SJCRH30 (cell line): Measurements from ENCODE around the gene CDC14B. TPM values are rescaled to one million over a fixed set of nuclear protein-coding genes. Genes with fewer than 3 reads are reported as not detected.
"Not testable (repeated sequence)": the region's sequence is repeated elsewhere in the genome, so short reads cannot be mapped to it uniquely, and the experiment has no call there.

Experiments
- DNase-seq, 2 experiments: peaks; one replicate each; pipeline ENCODE4 v3.0.0-alpha.2; 2015 to 2020
- H3K27ac ChIP-seq: fragments of 250-450 bp; sonication (Bioruptor Pico); 2 replicates; pipeline ENCODE4 v1.5.1; 2020; ENCODE audit warnings: mild to moderate bottlenecking, moderate library complexity
- H3K27me3 ChIP-seq: fragments of 250-450 bp; sonication (Bioruptor Pico); 2 replicates; pipeline ENCODE4 v1.5.1; 2020; ENCODE audit warnings: mild to moderate bottlenecking, moderate library complexity
- H3K36me3 ChIP-seq: fragments of 250-450 bp; sonication (Bioruptor Pico); 2 replicates; pipeline ENCODE4 v1.5.1; 2020; ENCODE audit warnings: mild to moderate bottlenecking, moderate library complexity
- H3K4me1 ChIP-seq: fragments of 250-450 bp; sonication (Bioruptor Pico); 2 replicates; pipeline ENCODE4 v1.5.1; 2020; ENCODE audit warnings: mild to moderate bottlenecking, moderate library complexity
- H3K4me3 ChIP-seq: fragments of 250-450 bp; sonication (Bioruptor Pico); 2 replicates; pipeline ENCODE4 v1.5.1; 2020; ENCODE audit warnings: mild to moderate bottlenecking, moderate library complexity
- H3K9me3 ChIP-seq: fragments of 250-450 bp; sonication (Bioruptor Pico); replicated peaks from 2 replicates; pipeline ENCODE4 v1.5.1; 2020; ENCODE audit warnings: mild to moderate bottlenecking, moderate library complexity
- total RNA-seq: library from RNA; depleted of rRNA; stranded (reverse); fragments of >200 nt; shearing (Covaris generic); gene quantifications from 2 replicates; pipeline ENCODE4 v1.2.3, GENCODE V29; 2014

CDC14B gene
- total RNA-seq, 1 experiment from 2014 or later, result 37.1 TPM

GRCh38 chr9:96585426-96585825 is 34.2 kb downstream of the CDC14B start:
- H3K4me1 ChIP-seq, result peaks cover 3% of the 10 kb centered on the region; the same call in 1 of the 2 replicates
- H3K27me3 ChIP-seq, result no peaks in the 10 kb centered on the region
- no peak for DNase-seq
- no peak overlapping the region for H3K4me3 ChIP-seq
- no peaks in the 10 kb centered on the region for H3K9me3 ChIP-seq
- no peak overlapping the region for H3K27ac ChIP-seq
- H3K36me3 ChIP-seq, result no peaks in the 10 kb centered on the region

GRCh38 chr9:96582199-96582598 is 37.4 kb downstream of the CDC14B start:
- H3K9me3 ChIP-seq, H3K4me1 ChIP-seq, H3K4me3 ChIP-seq, H3K36me3 ChIP-seq, H3K27me3 ChIP-seq, DNase-seq, H3K27ac ChIP-seq: not testable (repeated sequence)

GRCh38 chr9:96581786-96582185 is 37.9 kb downstream of the CDC14B start:
- no peak for DNase-seq
- H3K4me1 ChIP-seq, result peaks cover 3% of the 10 kb centered on the region; the same call in 1 of the 2 replicates

GRCh38 chr9:96581301-96581700 is 38.3 kb downstream of the CDC14B start:
- H3K36me3 ChIP-seq, result no peaks in the 10 kb centered on the region
- H3K9me3 ChIP-seq, result no peaks in the 10 kb centered on the region
- H3K4me3 ChIP-seq, result no peak overlapping the region

More at GRCh38 chr9:96581786-96582185, 37.9 kb downstream of the CDC14B start:
- Histone ChIP-seq H3K9me3 (no peaks in the 10 kb centered on the region), H3K27ac (no peak overlapping the region), H3K4me3 (no peak overlapping the region), H3K27me3 (no peaks in the 10 kb centered on the region), H3K36me3 (no peaks in the 10 kb centered on the region)

DNA sequence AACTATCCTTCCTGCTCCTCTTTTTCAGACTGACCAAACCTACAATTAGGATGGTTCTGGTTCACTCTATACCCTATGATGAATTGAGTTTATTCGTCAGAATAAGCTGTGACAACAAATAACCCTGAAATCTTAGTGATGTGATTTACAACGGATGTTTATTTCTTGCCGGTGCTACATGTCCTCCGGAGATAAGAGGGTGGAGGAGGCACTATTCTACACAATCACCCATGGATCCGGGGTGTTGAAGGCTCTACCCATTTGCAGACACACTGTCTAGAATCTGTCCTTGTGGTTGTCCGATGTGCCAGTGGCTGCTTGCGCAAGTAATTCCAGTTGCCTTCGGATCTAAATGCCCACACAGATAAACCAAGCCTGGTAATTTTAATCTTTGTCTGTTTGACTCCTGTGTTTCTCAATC is 44.7 kb downstream of the CDC14B start:
- Histone ChIP-seq H3K4me1 (no peaks in the 10 kb centered on the region), H3K27me3 (no peaks in the 10 kb centered on the region), H3K36me3 (no peaks in the 10 kb centered on the region), H3K27ac (no peak overlapping the region), H3K4me3 (no peak overlapping the region), H3K9me3 (no peaks in the 10 kb centered on the region)
- DNase-seq, result no peak

More at GRCh38 chr9:96581301-96581700, 38.3 kb downstream of the CDC14B start:
- H3K4me1 ChIP-seq, result peaks cover 3% of the 10 kb centered on the region; the same call in 1 of the 2 replicates
- no peaks in the 10 kb centered on the region for H3K27me3 ChIP-seq
- H3K27ac ChIP-seq, result no peak overlapping the region
- no peak for DNase-seq

- no peaks in the 10 kb centered on the region for H3K9me3 ChIP-seq
- H3K4me3 ChIP-seq, result no peak overlapping the region
- H3K36me3 ChIP-seq, result no peaks in the 10 kb centered on the region
- H3K27ac ChIP-seq, result no peak overlapping the region
- H3K4me1 ChIP-seq, result no peaks in the 10 kb centered on the region
- no peaks in the 10 kb centered on the region for H3K27me3 ChIP-seq
- DNase-seq, result no peak
Measured at GRCh38 chr9:96574455-96574854, 45.2 kb downstream of the CDC14B start.

- Histone ChIP-seq H3K27me3 (no peaks in the 10 kb centered on the region), H3K36me3 (peaks cover 6% of the 10 kb centered on the region), H3K9me3 (no peaks in the 10 kb centered on the region), H3K4me1 (no peaks in the 10 kb centered on the region), H3K4me3 (peak overlapping the region; percentile 65), H3K27ac (no peak overlapping the region)
- DNase-seq, result no peak
Measured at GRCh38 chr9:96567203-96567700, 52.4 kb downstream of the CDC14B start.

DNA sequence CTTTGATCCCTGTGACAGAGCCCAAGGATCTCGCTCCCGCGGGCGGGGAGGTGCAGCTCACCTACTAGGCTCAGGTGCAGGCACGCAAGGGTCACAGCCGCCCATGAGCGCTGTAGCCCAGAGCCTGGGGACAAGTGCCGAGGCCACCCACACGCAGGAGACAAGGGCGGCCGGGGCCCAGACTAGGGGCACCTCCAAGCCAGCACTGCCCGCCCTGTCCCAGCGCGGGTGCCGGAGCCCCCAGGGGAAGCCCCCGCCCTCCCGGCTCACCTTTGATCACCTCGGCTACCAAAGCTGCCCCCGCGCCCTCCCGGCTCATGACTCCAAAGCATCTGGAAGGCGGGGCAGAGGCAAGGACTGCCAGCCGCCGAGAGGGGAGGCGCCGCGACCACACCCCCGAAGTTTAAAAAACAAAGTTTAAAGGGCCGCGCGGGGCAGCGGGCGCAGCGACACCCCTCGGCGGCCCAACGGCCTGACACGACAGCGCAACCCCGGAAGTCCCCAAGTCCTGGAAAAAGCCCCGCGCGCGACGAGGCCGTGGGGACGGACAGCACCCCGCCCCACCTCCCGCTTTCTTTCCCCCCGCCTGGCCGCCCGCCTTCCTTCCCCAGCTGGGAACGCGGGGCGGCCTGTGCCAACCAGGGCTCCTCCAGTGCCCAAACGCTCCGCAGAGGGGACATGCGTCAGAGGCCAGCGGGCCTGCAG is 53.0 kb downstream of the CDC14B start:
- H3K27ac ChIP-seq, result no peak overlapping the region
- no peaks in the 10 kb centered on the region for H3K27me3 ChIP-seq
- peak; percentile 49 to 61 for DNase-seq
- peak overlapping the region; percentile 65 for H3K4me3 ChIP-seq
- peaks cover 12% of the 10 kb centered on the region for H3K36me3 ChIP-seq
- no peaks in the 10 kb centered on the region for H3K9me3 ChIP-seq
- H3K4me1 ChIP-seq, result no peaks in the 10 kb centered on the region

DNA sequence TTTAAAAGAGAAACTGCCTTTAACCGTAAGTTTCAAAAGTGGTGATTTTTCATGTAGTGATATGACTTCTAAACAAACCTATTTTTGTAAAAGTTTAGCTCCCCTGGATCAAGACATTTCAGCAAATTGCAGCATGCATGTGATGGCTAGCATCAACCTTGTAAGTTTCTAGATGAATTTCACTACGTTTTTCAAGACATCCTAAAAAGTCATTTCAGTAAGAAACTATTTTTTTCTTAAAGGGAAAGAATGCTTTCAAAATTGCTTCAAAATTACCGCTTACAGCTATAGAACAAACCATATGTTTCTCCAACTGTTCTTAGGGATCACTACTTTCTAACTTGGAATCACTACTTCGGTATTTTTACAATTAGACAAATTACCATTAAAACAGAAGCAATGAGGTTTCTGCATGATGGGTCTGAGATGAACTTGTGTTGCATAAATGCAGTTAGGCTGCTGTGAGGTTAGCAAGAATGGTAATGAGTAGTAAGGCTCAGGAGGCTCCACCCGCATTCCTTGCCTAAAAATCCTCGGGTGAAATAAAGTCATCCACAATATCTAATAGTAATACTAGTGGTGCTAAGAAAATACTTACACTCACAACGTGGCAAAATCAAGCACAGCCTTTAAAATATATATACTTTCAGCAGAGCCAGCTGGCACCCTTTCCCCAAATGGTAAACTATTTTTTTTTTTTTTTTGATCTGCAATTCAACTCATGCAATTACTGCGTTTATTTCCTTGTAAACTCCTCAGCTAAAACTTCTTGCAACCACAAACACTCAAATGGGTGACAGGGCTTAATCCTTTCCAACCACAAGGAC is 53.8 kb downstream of the CDC14B start:
- Histone ChIP-seq H3K9me3 (no peaks in the 10 kb centered on the region), H3K27ac (no peak overlapping the region), H3K4me3 (peak overlapping the region; percentile 65), H3K27me3 (no peaks in the 10 kb centered on the region), H3K4me1 (no peaks in the 10 kb centered on the region), H3K36me3 (peaks cover 16% of the 10 kb centered on the region)
- no peak for DNase-seq

DNA sequence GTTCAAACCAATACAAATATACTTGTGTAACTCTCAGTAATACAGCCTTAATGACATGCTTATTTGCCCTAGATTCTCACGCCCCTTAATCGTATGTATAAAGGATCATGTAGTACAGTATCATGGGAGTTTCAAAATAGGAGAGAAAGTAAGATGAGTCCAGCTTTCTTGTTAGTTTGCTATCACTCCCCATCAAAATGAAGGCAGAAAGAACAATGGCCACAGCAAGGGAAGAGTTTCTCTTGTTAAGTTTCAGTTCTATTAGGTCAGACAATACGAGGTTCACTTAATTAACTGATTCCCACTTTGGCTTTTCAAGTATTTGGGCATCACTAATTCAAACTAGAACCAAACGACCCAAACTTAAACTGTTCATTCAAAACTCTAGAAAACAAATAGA is 55.4 kb downstream of the CDC14B start:
- Histone ChIP-seq H3K4me1 (no peaks in the 10 kb centered on the region), H3K27me3 (no peaks in the 10 kb centered on the region), H3K36me3 (peaks cover 20% of the 10 kb centered on the region), H3K4me3 (no peak overlapping the region), H3K9me3 (peaks cover 1% of the 10 kb centered on the region; the same call in 1 of the 2 replicates), H3K27ac (no peak overlapping the region)
- no peak for DNase-seq

DNA sequence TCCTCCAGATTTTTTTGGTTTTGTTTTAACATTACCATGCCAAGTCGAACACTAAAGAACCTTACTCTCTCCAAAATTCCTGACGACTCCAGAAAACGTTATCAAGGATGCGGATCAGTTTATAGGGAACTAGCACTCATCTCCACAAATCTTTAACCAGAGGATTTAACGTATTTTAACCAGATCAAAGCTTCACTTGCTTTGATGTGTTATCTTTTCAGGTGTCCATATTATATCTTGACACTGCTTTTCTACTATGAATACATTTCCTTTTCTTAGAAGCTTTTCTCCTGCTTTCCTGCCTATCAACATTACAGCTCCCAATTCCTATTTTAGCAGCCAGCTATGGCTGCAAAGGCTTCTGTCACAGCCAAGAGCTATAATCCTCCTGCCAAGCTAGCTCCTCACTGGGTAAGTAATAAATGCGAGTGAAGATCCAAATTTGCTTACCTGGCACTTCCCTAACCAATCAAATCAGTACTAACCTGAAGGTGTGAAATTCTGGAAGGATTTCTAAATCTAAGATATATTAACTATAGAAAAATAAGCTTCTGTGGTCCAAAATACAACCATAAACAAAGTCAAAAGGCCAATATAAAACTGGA is 60.2 kb downstream of the CDC14B start:
- no peak overlapping the region for H3K4me3 ChIP-seq
- H3K27ac ChIP-seq, result no peak overlapping the region
- no peak for DNase-seq
- no peaks in the 10 kb centered on the region for H3K27me3 ChIP-seq
- H3K4me1 ChIP-seq, result no peaks in the 10 kb centered on the region
- peaks cover 6% of the 10 kb centered on the region; the same call in 1 of the 2 replicates for H3K9me3 ChIP-seq
- peaks cover 26% of the 10 kb centered on the region for H3K36me3 ChIP-seq

DNA sequence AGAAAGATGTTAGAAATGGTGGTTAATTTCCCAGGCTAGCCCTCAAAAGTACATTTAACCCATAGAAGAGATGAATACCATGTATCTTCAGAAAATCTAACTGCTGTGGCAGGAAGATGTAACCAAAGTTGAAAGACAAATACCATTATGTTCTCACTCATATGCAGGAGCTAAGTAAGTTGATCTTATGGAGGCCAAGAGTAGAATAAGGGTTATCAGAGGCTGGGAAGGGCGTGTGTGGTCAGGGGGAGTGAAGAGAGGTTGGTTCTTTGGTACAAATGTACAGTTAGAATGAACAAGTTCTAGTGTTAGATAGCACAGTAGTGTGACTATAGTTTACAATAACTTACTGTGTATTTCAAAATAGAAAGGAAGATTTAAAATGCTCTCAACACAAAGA is 61.7 kb downstream of the CDC14B start:
- no peak overlapping the region for H3K4me3 ChIP-seq
- H3K9me3 ChIP-seq, result peaks cover 6% of the 10 kb centered on the region; the same call in 1 of the 2 replicates
- H3K4me1 ChIP-seq, result no peaks in the 10 kb centered on the region
- peaks cover 26% of the 10 kb centered on the region for H3K36me3 ChIP-seq
- DNase-seq, result no peak
- H3K27me3 ChIP-seq, result no peaks in the 10 kb centered on the region
- no peak overlapping the region for H3K27ac ChIP-seq

GRCh38 chr9:96556701-96557461 is 62.8 kb downstream of the CDC14B start:
- H3K27ac ChIP-seq, result no peak overlapping the region
- no peaks in the 10 kb centered on the region for H3K4me1 ChIP-seq
- peak in 1 of 2 experiments; percentile 6 for DNase-seq
- peaks cover 16% of the 10 kb centered on the region; the same call in 1 of the 2 replicates for H3K36me3 ChIP-seq
- no peaks in the 10 kb centered on the region for H3K27me3 ChIP-seq
- peaks cover 6% of the 10 kb centered on the region; the same call in 1 of the 2 replicates for H3K9me3 ChIP-seq
- no peak overlapping the region for H3K4me3 ChIP-seq
